Measurements from ENCODE around the gene KCNH5. TPM values are rescaled to one million over a fixed set of nuclear protein-coding genes. Genes with fewer than 3 reads are reported as not detected.

Gene KCNH5
- total RNA-seq, 1 experiment from 2014 or later = 1.4 TPM

GRCh38 chr14:62952226-62952625 is 93.0 kb downstream of the KCNH5 start:
- DNase-seq (ENCODE audit: low spot score) (no peak), ATAC-seq (no peak)
- H3K4me1 Mint-ChIP-seq = no peaks in the 10 kb centered on the region
- no peak overlapping the region for H3K27ac Mint-ChIP-seq
- H3K27me3 Mint-ChIP-seq (ENCODE audit: low read depth) = no peaks in the 10 kb centered on the region
- H3K36me3 Mint-ChIP-seq = no peaks in the 10 kb centered on the region
- no peaks in the 10 kb centered on the region for H3K9me3 Mint-ChIP-seq
- TF ChIP-seq NFYB (CRISPR knock-in tag; conservative IDR thresholded peaks at IDR 0.05; ENCODE audit: low read depth) = no peak
- TF ChIP-seq ARID4B (CRISPR knock-in tag; IDR thresholded peaks at IDR 0.05; ENCODE audit: borderline replicate concordance) = no peak
- no peak for TF ChIP-seq MAX (CRISPR knock-in tag; IDR thresholded peaks at IDR 0.05)
- TF ChIP-seq ZNF317 (CRISPR knock-in tag; IDR thresholded peaks at IDR 0.05; ENCODE audit: borderline replicate concordance, low read depth) = no peak
- TF ChIP-seq ZNF532 (CRISPR knock-in tag; IDR thresholded peaks at IDR 0.05; ENCODE audit: borderline replicate concordance) = no peak
- TF ChIP-seq AR (CRISPR knock-in tag; IDR thresholded peaks at IDR 0.05) = no peak
- TF ChIP-seq ELF4 (CRISPR knock-in tag; IDR thresholded peaks at IDR 0.05; ENCODE audit: low read depth) = no peak
- no peak for TF ChIP-seq ATF1 (CRISPR knock-in tag; IDR thresholded peaks at IDR 0.05)
- TF ChIP-seq TP53 (CRISPR knock-in tag; IDR thresholded peaks at IDR 0.05) = no peak
- no peak for TF ChIP-seq JAZF1 (CRISPR knock-in tag; IDR thresholded peaks at IDR 0.05)
- no peak overlapping the region for H3K4me3 Mint-ChIP-seq
- CTCF ChIA-PET = no interaction called here
- POLR2A ChIA-PET = no interaction called here

GRCh38 chr14:62947301-62947700 is 98.0 kb downstream of the KCNH5 start:
- CTCF ChIA-PET = no interaction called here
- no peak for TF ChIP-seq GRHL2 (CRISPR knock-in tag; IDR thresholded peaks at IDR 0.05; ENCODE audit: insufficient replicate concordance, severe bottlenecking)
- TF ChIP-seq STAT6 (CRISPR knock-in tag; conservative IDR thresholded peaks at IDR 0.05; ENCODE audit: low read depth) = no peak
- no peak for TF ChIP-seq MXD4 (CRISPR knock-in tag; IDR thresholded peaks at IDR 0.05; ENCODE audit: borderline replicate concordance)
- no peak for TF ChIP-seq ZBTB43 (CRISPR knock-in tag; IDR thresholded peaks at IDR 0.05)
- TF ChIP-seq ATF2 (CRISPR knock-in tag; IDR thresholded peaks at IDR 0.05; ENCODE audit: borderline replicate concordance, low read depth) = no peak
- no peak for TF ChIP-seq ESRRA (CRISPR knock-in tag; IDR thresholded peaks at IDR 0.05; ENCODE audit: borderline replicate concordance)
- TF ChIP-seq MYBL2 (CRISPR knock-in tag; IDR thresholded peaks at IDR 0.05) = no peak

More at GRCh38 chr14:62947301-62947700, 98.0 kb downstream of the KCNH5 start:
- Mint-ChIP-seq H3K36me3 (no peaks in the 10 kb centered on the region), H3K27ac (no peak overlapping the region), H3K27me3 (ENCODE audit: low read depth) (no peaks in the 10 kb centered on the region), H3K4me1 (peaks cover 2% of the 10 kb centered on the region; the same call in 1 of the 2 replicates), H3K4me3 (no peak overlapping the region), H3K9me3 (no peaks in the 10 kb centered on the region)
- POLR2A ChIA-PET = no interaction called here
- ATAC-seq (no peak), DNase-seq (ENCODE audit: low spot score) (no peak)
